ENCODE measurements around the gene CYBRD1.
A peak's percentile ranks its signal among the peaks of the same experiment; 100 is the strongest.
"Not testable (repeated sequence)": the region's sequence is repeated elsewhere in the genome, so short reads cannot be mapped to it uniquely, and the experiment has no call there.

Gene CYBRD1

GRCh38 chr2:171522052-171522787 lies at the start of gene CYBRD1:
TSS of gene CYBRD1 (plus strand) at chr2:171522474. CDS start at chr2:171522546, 72 bp downstream.
- peak in 57 of 58 donors; percentile 7 to 93 (median 81) for DNase-seq

- DNase-seq: no peak
These were observed 46.3 kb upstream of the CYBRD1 start for GRCh38 chr2:171475979-171476378.

GRCh38 chr2:171478345-171478744 lies 43.9 kb upstream of the CYBRD1 start:
- DNase-seq: no peak

GRCh38 chr2:171479154-171479814 lies 43.0 kb upstream of the CYBRD1 start:
- DNase-seq: no peak

GRCh38 chr2:171480908-171481307 lies 41.4 kb upstream of the CYBRD1 start:
- DNase-seq: no peak

GRCh38 chr2:171482308-171482707 lies 40.0 kb upstream of the CYBRD1 start:
- DNase-seq: no peak

GRCh38 chr2:171482877-171483276 lies 39.4 kb upstream of the CYBRD1 start:
- DNase-seq: no peak

GRCh38 chr2:171483793-171484192 lies 38.5 kb upstream of the CYBRD1 start:
- DNase-seq: no peak

- DNase-seq: no peak
These were observed 37.2 kb upstream of the CYBRD1 start for GRCh38 chr2:171485116-171485515.

GRCh38 chr2:171487201-171487600 lies 35.1 kb upstream of the CYBRD1 start:
- no peak for DNase-seq

- DNase-seq: no peak
These were observed 34.4 kb upstream of the CYBRD1 start for GRCh38 chr2:171487803-171488259.

- no peak for DNase-seq
These were observed 31.7 kb upstream of the CYBRD1 start for GRCh38 chr2:171490577-171490976.

- no peak for DNase-seq
These were observed 31.0 kb upstream of the CYBRD1 start for GRCh38 chr2:171491292-171491691.

GRCh38 chr2:171492664-171493063 lies 29.6 kb upstream of the CYBRD1 start:
- no peak for DNase-seq

GRCh38 chr2:171497664-171498063 lies 24.6 kb upstream of the CYBRD1 start:
- not testable (repeated sequence) for DNase-seq

- no peak for DNase-seq
These were observed 16.9 kb upstream of the CYBRD1 start for GRCh38 chr2:171505374-171505773.

- DNase-seq: no peak
These were observed 12.1 kb upstream of the CYBRD1 start for GRCh38 chr2:171509945-171510731.

GRCh38 chr2:171512014-171512413 lies 10.3 kb upstream of the CYBRD1 start:
- DNase-seq: no peak

GRCh38 chr2:171512683-171513195 lies 9.5 kb upstream of the CYBRD1 start:
- no peak for DNase-seq

GRCh38 chr2:171513719-171514160 lies 8.5 kb upstream of the CYBRD1 start:
- DNase-seq: no peak

- no peak for DNase-seq
These were observed 7.2 kb upstream of the CYBRD1 start for GRCh38 chr2:171514908-171515582.
